BE2C (cell line): ENCODE results near the gene TMEM220.

Experiments used
- DNase-seq: peaks from one replicate; pipeline ENCODE4 v3.0.0-alpha.2; 2020
- H3K27me3 ChIP-seq: fragments of 250-450 bp; sonication (Bioruptor Pico); 2 replicates; pipeline ENCODE4 v1.5.1; 2020; ENCODE audit warnings: mild to moderate bottlenecking
- H3K36me3 ChIP-seq: fragments of 250-450 bp; sonication (Bioruptor Pico); 2 replicates; pipeline ENCODE4 v1.5.1; 2020; ENCODE audit warnings: mild to moderate bottlenecking
- H3K4me1 ChIP-seq: fragments of 250-450 bp; sonication (Bioruptor Pico); 2 replicates; pipeline ENCODE4 v1.5.1; 2020
- H3K4me3 ChIP-seq: 2 replicates; pipeline ENCODE4 v1.5.1; 2011; ENCODE audit warnings: low read depth, low read length
- H3K9me3 ChIP-seq: fragments of 250-450 bp; sonication (Bioruptor Pico); 2 replicates; pipeline ENCODE4 v1.5.1; 2020
- TF ChIP-seq, protein P1 (sequence below): IDR thresholded peaks from 2 replicates; pipeline ENCODE4 v1.5.1; 2012; ENCODE audit warnings: mild to moderate bottlenecking, low read depth, low read length

Gene TMEM220

DNA sequence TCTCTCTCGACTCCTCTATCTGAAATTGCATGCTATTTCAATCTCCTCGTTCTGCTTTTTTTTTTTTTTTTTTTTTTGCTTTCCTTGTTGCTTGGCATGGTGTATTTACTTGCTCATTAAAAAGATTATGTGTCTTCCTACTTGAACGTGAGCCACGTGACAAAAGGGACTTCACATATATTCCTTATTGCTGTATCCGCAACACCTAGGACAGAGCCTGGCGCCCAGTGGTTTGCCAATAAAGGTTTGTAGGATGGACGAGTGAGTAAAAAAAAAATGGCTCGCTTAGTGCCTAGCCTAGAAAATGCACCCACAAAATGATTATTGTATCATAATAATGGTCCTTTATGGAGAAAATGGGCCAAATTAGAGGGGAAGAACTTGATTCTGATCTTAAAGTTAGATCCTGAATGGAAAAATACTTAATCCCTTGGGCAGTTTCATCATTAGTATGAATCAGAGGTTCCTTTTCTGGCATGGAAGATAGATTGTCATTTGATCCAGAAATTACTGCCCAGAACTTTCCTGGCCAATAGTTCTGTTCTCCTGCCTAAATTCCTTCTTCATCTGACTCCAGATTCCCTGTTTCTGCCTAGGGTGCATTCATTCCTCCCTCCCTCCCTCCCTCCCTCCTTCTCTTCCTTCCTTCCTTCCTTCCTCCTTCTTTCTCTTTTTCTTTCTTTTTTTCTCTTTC is 13.6 kb upstream of the TMEM220 start:
- peaks cover 4% of the 10 kb centered on the region for H3K4me1 ChIP-seq
- TF ChIP-seq, protein P1, sequence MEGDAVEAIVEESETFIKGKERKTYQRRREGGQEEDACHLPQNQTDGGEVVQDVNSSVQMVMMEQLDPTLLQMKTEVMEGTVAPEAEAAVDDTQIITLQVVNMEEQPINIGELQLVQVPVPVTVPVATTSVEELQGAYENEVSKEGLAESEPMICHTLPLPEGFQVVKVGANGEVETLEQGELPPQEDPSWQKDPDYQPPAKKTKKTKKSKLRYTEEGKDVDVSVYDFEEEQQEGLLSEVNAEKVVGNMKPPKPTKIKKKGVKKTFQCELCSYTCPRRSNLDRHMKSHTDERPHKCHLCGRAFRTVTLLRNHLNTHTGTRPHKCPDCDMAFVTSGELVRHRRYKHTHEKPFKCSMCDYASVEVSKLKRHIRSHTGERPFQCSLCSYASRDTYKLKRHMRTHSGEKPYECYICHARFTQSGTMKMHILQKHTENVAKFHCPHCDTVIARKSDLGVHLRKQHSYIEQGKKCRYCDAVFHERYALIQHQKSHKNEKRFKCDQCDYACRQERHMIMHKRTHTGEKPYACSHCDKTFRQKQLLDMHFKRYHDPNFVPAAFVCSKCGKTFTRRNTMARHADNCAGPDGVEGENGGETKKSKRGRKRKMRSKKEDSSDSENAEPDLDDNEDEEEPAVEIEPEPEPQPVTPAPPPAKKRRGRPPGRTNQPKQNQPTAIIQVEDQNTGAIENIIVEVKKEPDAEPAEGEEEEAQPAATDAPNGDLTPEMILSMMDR = no peak
- H3K9me3 ChIP-seq = no peaks in the 10 kb centered on the region
- H3K27me3 ChIP-seq = no peaks in the 10 kb centered on the region
- no peak overlapping the region for H3K4me3 ChIP-seq
- DNase-seq = no peak
- H3K36me3 ChIP-seq = no peaks in the 10 kb centered on the region

DNA sequence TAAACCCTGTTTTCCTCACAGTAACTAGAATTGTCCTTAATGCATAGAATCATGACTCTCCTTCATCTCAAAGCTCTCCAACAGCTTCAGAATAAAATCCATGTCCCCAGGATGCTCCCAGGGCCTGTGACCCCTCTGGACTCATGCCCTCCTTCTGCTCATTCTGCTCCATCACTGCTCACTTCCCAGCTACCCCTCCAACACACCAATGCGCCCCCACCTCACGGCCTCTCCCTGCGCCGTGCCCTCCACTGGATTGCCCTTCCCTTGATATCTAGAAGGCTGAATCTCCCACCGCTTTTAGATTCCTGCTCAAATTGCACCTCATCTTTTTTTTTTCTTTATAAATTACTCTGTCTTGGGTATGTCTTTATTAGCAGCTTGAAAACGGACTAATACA is 12.6 kb upstream of the TMEM220 start:
- Histone ChIP-seq H3K9me3 (no peaks in the 10 kb centered on the region), H3K27me3 (no peaks in the 10 kb centered on the region), H3K36me3 (no peaks in the 10 kb centered on the region), H3K4me3 (no peak overlapping the region), H3K4me1 (no peaks in the 10 kb centered on the region)
- TF ChIP-seq, protein P1 = no peak
- DNase-seq = no peak

DNA sequence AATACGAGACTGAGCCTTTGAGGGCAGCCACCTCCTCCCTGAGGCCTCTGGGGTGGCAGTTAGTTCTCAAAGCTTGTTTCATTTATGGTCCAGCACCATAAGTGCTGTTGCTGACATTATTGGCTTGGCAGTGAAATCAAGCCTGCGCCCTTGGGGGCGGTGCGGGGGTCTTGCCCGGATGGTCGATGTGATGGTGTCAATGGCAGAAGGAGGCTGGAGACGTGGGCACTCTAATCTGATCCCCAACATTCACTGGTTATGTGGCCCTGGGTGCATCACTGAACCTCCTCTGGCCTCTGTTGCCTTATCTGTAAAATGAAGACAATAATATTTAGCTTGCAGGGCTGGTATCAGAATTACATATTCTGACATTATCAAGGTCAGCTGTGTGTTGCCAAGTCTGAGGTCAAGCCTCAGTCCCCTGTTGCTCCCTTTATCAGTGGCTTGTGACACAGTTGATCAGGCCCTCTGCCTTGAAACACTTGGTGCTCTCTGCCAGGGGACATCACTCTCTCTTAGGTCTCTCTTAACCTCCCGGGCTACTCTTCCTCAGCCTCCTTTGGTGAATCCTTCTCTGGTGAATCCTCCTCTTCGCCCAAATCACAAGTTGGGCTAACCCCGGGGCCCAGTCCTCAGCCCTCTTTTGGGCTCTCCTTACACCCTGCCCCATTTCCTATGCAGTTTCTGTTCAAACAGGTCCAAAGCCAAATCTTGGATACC is 11.8 kb upstream of the TMEM220 start:
- no peaks in the 10 kb centered on the region for H3K4me1 ChIP-seq
- H3K27me3 ChIP-seq = no peaks in the 10 kb centered on the region
- DNase-seq = no peak
- no peak overlapping the region for H3K4me3 ChIP-seq
- no peaks in the 10 kb centered on the region for H3K36me3 ChIP-seq
- no peaks in the 10 kb centered on the region for H3K9me3 ChIP-seq
- TF ChIP-seq, protein P1 = no peak

DNA sequence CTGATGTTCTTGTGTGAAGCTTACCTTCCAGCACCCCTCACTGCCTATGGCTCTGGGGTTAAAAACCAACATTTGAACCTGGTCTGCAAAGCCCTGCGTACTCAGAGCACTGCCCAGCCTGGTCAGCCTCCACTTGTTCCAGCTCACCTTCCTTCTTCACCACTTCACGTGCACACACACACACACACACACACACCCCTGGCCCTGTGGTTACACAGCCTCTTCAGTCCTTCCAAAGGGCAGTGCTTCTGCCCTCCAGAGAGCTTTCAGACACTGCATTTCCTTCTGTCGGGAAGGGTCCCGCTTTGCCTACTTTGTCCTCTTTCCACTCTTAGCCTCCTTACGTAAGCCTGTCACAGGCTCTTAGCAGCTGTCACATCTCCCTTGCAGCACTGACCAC is 9.6 kb upstream of the TMEM220 start:
- Histone ChIP-seq H3K4me3 (no peak overlapping the region), H3K27me3 (no peaks in the 10 kb centered on the region), H3K9me3 (no peaks in the 10 kb centered on the region), H3K36me3 (no peaks in the 10 kb centered on the region), H3K4me1 (no peaks in the 10 kb centered on the region)
- TF ChIP-seq, protein P1 = no peak
- DNase-seq = no peak

DNA sequence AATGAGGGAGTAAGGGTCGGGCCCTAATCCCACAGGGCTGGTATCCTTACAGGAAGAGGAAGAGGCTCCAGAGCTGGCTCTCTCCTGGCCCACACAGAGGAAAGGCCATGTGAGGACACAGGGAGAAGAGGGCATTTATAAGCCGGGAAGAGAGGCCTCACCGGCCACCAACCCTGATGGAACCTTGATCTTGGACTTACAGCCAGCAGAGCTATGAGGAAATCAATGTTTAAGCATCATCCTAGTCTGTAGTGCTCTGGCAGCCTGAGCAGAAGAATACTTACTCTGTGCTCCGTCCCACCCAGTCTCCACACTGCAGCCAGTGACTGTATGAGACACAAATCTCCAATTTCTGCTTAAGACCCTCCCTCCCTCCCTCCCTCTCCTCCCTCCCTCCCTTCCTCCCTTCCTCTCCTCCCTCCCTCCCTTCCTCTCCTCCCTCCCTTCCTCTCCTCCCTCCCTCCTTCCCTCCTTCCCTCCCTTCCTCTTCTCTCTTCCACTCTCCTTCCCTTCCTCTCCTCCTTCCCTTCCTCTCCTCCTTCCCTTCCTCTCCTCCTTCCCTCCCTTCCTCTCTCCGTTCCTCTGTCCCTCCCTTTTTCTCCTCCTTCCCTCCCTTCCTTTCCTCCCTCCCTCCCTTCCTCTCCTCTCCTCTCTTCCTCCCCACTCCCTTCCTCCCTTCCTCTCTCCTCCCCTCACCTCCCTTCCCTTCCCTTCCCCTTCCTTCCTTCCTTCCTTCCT is 8.9 kb upstream of the TMEM220 start:
- H3K36me3 ChIP-seq = no peaks in the 10 kb centered on the region
- no peak overlapping the region for H3K4me3 ChIP-seq
- TF ChIP-seq, protein P1 = no peak
- no peaks in the 10 kb centered on the region for H3K27me3 ChIP-seq
- no peaks in the 10 kb centered on the region for H3K4me1 ChIP-seq
- H3K9me3 ChIP-seq = no peaks in the 10 kb centered on the region
- DNase-seq = no peak
